IPS-18a (cell line): Measurements from ENCODE around the gene MRPL42.

ENCODE experiments used
- H3K27ac ChIP-seq: one replicate; pipeline ENCODE4 v1.5.1; 2013; ENCODE audit warnings: low read length
- H3K27me3 ChIP-seq: one replicate; pipeline ENCODE4 v1.6.1; 2013; ENCODE audit warnings: mild to moderate bottlenecking, low read length; ENCODE audit not compliant: control insufficient read depth, insufficient read depth
- H3K36me3 ChIP-seq: one replicate; pipeline ENCODE4 v1.6.1; 2013; ENCODE audit warnings: low read depth, low read length; ENCODE audit not compliant: control insufficient read depth
- H3K4me1 ChIP-seq: one replicate; pipeline ENCODE4 v1.6.1; 2013; ENCODE audit warnings: low read depth, low read length; ENCODE audit not compliant: control insufficient read depth
- H3K4me3 ChIP-seq: one replicate; pipeline ENCODE4 v1.5.1; 2013; ENCODE audit warnings: low read length
- H3K9ac ChIP-seq: one replicate; pipeline ENCODE4 v1.6.1; 2013; ENCODE audit warnings: mild to moderate bottlenecking, low read length, moderate library complexity
- H3K9me3 ChIP-seq: one replicate; pipeline ENCODE4 v1.6.1; 2013; ENCODE audit warnings: low read depth, low read length; ENCODE audit not compliant: control insufficient read depth

Gene MRPL42

GRCh38 chr12:93509506-93509905 lies 42.2 kb downstream of the MRPL42 start:
- H3K9me3 ChIP-seq: no peaks in the 10 kb centered on the region

GRCh38 chr12:93514853-93515252 lies 47.5 kb downstream of the MRPL42 start:
- Histone ChIP-seq H3K9ac (no peak overlapping the region), H3K9me3 (no peaks in the 10 kb centered on the region), H3K27me3 (no peaks in the 10 kb centered on the region), H3K36me3 (no peaks in the 10 kb centered on the region), H3K27ac (no peak overlapping the region), H3K4me3 (no peak overlapping the region), H3K4me1 (no peaks in the 10 kb centered on the region)

More at GRCh38 chr12:93509506-93509905, 42.2 kb downstream of the MRPL42 start:
- Histone ChIP-seq H3K4me3 (no peak overlapping the region), H3K4me1 (no peaks in the 10 kb centered on the region), H3K36me3 (peaks cover 6% of the 10 kb centered on the region), H3K27ac (no peak overlapping the region), H3K9ac (no peak overlapping the region), H3K27me3 (no peaks in the 10 kb centered on the region)

- no peaks in the 10 kb centered on the region for H3K4me1 ChIP-seq
Observed at GRCh38 chr12:93518725-93519124, 51.4 kb downstream of the MRPL42 start.

GRCh38 chr12:93519859-93520258 lies 52.5 kb downstream of the MRPL42 start:
- no peak overlapping the region for H3K27ac ChIP-seq
- H3K9me3 ChIP-seq: no peaks in the 10 kb centered on the region
- H3K36me3 ChIP-seq: no peaks in the 10 kb centered on the region
- H3K9ac ChIP-seq: no peak overlapping the region
- no peaks in the 10 kb centered on the region for H3K4me1 ChIP-seq
- no peaks in the 10 kb centered on the region for H3K27me3 ChIP-seq
- H3K4me3 ChIP-seq: no peak overlapping the region

More at GRCh38 chr12:93518725-93519124, 51.4 kb downstream of the MRPL42 start:
- no peaks in the 10 kb centered on the region for H3K9me3 ChIP-seq
- no peaks in the 10 kb centered on the region for H3K36me3 ChIP-seq
- no peak overlapping the region for H3K27ac ChIP-seq
- no peaks in the 10 kb centered on the region for H3K27me3 ChIP-seq
- H3K9ac ChIP-seq: no peak overlapping the region
- H3K4me3 ChIP-seq: no peak overlapping the region

GRCh38 chr12:93520454-93520853 lies 53.1 kb downstream of the MRPL42 start:
- no peak overlapping the region for H3K4me3 ChIP-seq
- H3K27me3 ChIP-seq: no peaks in the 10 kb centered on the region
- no peaks in the 10 kb centered on the region for H3K9me3 ChIP-seq
- no peak overlapping the region for H3K27ac ChIP-seq
- no peaks in the 10 kb centered on the region for H3K4me1 ChIP-seq
- H3K36me3 ChIP-seq: no peaks in the 10 kb centered on the region
- no peak overlapping the region for H3K9ac ChIP-seq

DNA sequence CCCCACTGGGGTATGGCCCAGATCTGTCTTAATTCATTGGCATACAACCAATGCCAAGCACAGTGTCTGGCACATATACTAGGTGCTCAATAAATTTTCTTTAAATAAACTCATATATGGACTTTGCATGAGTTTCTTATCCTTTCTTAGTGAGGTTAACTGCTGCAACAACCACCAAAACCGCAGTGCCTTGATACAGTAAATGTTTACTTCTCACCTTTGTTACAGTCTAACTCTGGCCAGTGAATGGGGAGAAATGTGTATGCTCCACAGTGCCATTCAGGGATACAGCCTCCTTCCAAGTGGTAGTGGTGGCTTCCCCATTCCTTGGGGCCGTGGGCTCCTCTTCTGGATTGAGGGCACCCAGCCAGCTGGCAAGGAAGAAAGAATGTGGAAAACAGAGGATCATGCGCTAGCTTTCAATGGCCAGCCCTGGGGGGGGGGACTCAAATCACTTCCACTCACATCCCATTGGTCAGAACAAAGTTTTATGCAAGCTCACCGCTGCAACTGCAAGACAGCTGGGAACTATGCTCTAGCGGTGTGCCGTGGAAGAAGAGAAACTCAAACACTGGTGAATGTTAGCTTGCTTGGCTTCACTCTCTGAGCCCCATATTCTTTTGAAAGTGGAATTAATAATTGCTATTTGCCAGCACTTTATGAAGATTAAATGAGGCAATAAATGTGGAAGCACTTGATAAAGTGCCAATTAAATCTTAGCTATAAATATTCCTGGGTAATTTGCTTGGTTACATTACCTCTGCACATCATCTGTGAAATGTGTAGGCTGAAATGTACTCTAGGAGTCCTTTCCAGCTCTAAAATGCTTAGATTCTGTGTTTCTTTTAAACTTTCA lies 54.1 kb downstream of the MRPL42 start:
- Histone ChIP-seq H3K36me3 (no peaks in the 10 kb centered on the region), H3K9ac (no peak overlapping the region), H3K4me3 (no peak overlapping the region), H3K9me3 (no peaks in the 10 kb centered on the region), H3K4me1 (no peaks in the 10 kb centered on the region), H3K27me3 (no peaks in the 10 kb centered on the region), H3K27ac (no peak overlapping the region)

GRCh38 chr12:93524386-93525133 lies 57.2 kb downstream of the MRPL42 start:
- Histone ChIP-seq H3K36me3 (no peaks in the 10 kb centered on the region), H3K9me3 (no peaks in the 10 kb centered on the region), H3K27me3 (no peaks in the 10 kb centered on the region), H3K4me3 (no peak overlapping the region), H3K27ac (no peak overlapping the region), H3K9ac (no peak overlapping the region), H3K4me1 (no peaks in the 10 kb centered on the region)

DNA sequence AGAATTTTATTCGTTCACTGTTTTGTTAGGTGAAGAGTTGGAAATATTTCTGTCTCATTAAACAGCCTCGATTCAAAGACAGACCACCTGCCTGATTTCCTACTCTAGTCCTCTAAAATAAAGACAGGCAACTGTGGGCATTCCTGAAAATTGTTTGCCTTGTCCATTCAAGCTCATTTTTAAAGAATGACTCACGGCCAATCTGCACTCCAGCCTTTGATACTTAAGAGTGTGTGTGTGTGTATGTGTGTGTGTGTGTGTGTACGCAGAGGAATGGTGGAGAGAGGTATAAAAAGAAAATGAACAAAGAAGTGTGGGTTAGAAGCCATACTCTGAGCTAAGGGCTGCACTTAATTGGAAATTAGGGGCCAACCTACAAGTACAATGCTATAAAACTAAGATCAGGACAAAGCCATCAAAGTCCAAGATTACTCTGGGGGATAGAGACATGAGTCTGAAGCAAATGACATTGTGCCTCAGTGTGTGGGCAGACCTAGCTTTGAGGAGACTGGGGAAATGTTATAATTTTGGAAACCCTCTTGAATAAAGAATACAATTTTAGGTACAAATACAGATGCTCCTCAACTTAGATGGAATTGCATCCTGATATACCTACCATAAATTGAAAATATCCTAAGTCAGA lies 59.6 kb downstream of the MRPL42 start:
- no peaks in the 10 kb centered on the region for H3K36me3 ChIP-seq
- H3K27ac ChIP-seq: no peak overlapping the region
- no peak overlapping the region for H3K9ac ChIP-seq
- no peaks in the 10 kb centered on the region for H3K27me3 ChIP-seq
- H3K4me3 ChIP-seq: no peak overlapping the region
- no peaks in the 10 kb centered on the region for H3K9me3 ChIP-seq
- H3K4me1 ChIP-seq: no peaks in the 10 kb centered on the region

DNA sequence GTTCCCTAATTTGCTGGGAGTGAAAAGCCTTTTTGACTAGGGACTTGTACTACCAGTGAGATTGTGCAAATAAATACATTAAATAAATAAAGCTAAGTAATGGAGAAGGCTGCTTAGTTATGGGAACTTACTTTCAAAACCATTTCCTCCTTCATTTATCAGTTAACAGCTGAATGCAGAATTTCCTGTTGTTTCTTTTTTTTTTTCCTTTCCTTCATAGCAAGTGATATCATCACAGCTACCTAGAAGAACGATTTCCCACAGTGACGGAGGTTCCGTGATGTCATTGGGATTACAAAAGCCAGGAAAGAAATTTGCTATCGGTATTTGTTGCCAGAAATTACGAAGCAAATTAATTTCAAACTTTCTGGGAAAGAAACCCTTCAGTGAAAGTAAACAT lies 63.0 kb downstream of the MRPL42 start:
- H3K36me3 ChIP-seq: no peaks in the 10 kb centered on the region
- H3K4me1 ChIP-seq: no peaks in the 10 kb centered on the region
- no peaks in the 10 kb centered on the region for H3K9me3 ChIP-seq
- no peak overlapping the region for H3K27ac ChIP-seq
- H3K9ac ChIP-seq: no peak overlapping the region
- H3K4me3 ChIP-seq: no peak overlapping the region
- H3K27me3 ChIP-seq: no peaks in the 10 kb centered on the region

DNA sequence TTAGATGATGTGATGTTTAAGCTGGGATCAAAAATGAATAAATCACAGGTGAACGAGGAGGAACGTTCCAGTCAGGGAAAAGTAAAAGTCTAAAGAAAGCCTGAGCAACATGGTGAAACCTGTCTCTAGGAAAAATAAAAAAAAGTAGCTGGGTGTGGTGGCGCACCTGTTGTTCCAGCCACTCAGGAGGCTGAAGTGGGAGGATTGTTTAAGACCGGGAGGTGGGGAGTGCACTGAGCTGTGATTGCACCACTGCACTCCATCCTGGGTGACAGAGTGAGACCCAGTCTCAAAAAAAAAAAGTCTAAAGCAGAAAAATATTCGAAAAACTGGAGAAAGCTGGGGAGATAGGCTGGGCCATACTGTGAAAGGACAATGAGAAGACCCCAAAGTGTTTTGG lies 66.0 kb downstream of the MRPL42 start:
- H3K27me3 ChIP-seq: no peaks in the 10 kb centered on the region
- H3K9ac ChIP-seq: no peak overlapping the region
- no peaks in the 10 kb centered on the region for H3K4me1 ChIP-seq

DNA sequence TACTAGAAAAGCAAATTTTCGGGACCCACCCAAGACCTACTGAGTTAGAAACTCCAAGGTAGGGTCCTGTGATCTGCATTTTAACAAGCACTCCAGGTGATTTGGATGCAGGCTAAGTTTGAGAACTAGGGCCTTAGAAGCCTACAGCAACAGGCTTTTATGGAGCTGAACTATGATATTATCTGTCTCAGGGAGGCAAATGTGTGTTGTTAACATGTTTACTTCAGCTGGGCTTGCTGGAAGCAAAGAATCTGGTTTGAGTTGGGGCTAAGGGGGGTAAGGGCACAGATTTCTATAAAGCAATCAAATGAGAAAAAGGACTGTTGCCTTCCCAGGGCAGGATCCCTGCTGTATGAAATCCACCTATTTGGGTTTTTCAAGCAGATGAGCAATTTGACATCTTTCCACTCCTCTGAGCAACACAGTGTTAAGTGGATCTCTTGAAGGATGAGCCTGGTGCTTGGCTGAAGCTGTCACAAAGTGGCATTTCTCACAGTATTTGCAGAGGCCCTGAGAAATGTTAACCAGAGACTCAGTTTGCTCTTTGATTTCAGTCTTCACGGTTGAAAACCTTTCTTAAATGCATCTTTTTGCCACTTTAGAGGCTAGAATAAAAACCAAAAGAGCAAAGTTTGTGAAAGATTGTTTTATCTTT lies 68.9 kb downstream of the MRPL42 start:
- H3K4me3 ChIP-seq: no peak overlapping the region

More for the DNA sequence above, 66.0 kb downstream of the MRPL42 start:
- H3K27ac ChIP-seq: no peak overlapping the region
- H3K4me3 ChIP-seq: no peak overlapping the region
- no peaks in the 10 kb centered on the region for H3K36me3 ChIP-seq
- H3K9me3 ChIP-seq: no peaks in the 10 kb centered on the region

More for the DNA sequence above, 68.9 kb downstream of the MRPL42 start:
- Histone ChIP-seq H3K36me3 (no peaks in the 10 kb centered on the region), H3K27ac (no peak overlapping the region), H3K4me1 (no peaks in the 10 kb centered on the region), H3K9ac (no peak overlapping the region), H3K9me3 (no peaks in the 10 kb centered on the region), H3K27me3 (no peaks in the 10 kb centered on the region)
